ENCODE measurements around the gene CAMK1D. TPM values are rescaled to one million over a fixed set of nuclear protein-coding genes. Genes with fewer than 3 reads are reported as not detected.

Gene CAMK1D
- total and polyA plus RNA-seq, 2 of the 4 experiments (the other 2 are of a cell fraction) = 5.0 to 5.3 TPM

GRCh38 chr10:12509016-12509793 lies 159.9 kb downstream of the CAMK1D start:
- no peak for TF ChIP-seq MAFK (IDR thresholded peaks at IDR 0.05; ENCODE audit: low read depth, low read length)
- TF ChIP-seq CTCF (conservative IDR thresholded peaks at IDR 0.05; ENCODE audit: low read depth, low read length) = no peak
- Histone ChIP-seq H2BK120ac (ENCODE audit: low read depth, low read length) (no peak overlapping the region), H3K56ac (ENCODE audit: extremely low read depth, insufficient read depth, low read length) (no peak overlapping the region), H4K5ac (ENCODE audit: low read depth, low read length) (no peak overlapping the region), H3K27ac (ENCODE audit: insufficient read depth, low read length) (no peak overlapping the region), H3K4me3 (ENCODE audit: insufficient read depth, low read depth, low read length) (no peak overlapping the region), H4K8ac (ENCODE audit: low read depth in 2 of 2, low read length in 2 of 2) (no peak overlapping the region), H4K20me1 (ENCODE audit: insufficient read depth, low read length) (no peaks in the 10 kb centered on the region), H3K27me3 (ENCODE audit: control insufficient read depth, insufficient read depth, low read length) (no peaks in the 10 kb centered on the region; the same call in 1 of the 2 replicates), H3K36me3 (ENCODE audit: control insufficient read depth, insufficient read depth, low read length) (no peaks in the 10 kb centered on the region), H2AK5ac (ENCODE audit: low read depth, low read length) (no peak overlapping the region), H2BK20ac (ENCODE audit: low read depth, low read length) (no peak overlapping the region), H2BK15ac (ENCODE audit: low read depth, low read length) (no peak overlapping the region), H4K91ac (ENCODE audit: insufficient read depth, low read depth, low read length) (no peak overlapping the region), H2AFZ (replicated peaks; ENCODE audit: low read length, poor library complexity) (no peak overlapping the region), H3K18ac (ENCODE audit: low read depth, low read length) (no peak overlapping the region), H3K14ac (replicated peaks; ENCODE audit: low read depth, low read length) (no peak overlapping the region), H3K9me1 (ENCODE audit: insufficient read depth, low read length) (no peaks in the 10 kb centered on the region), H3K23ac (ENCODE audit: low read depth, low read length) (no peak overlapping the region), H3K9ac (ENCODE audit: low read depth, low read length) (no peak overlapping the region), H3K4me1 (ENCODE audit: control insufficient read depth, insufficient read depth, low read length) (no peaks in the 10 kb centered on the region), H2BK5ac (ENCODE audit: low read depth, low read length, poor library complexity, severe bottlenecking) (no peak overlapping the region), H3K4ac (ENCODE audit: low read depth, low read length) (no peak overlapping the region), H2AK9ac (replicated peaks; ENCODE audit: low read depth, low read length, poor library complexity) (no peak overlapping the region), H3K9me3 (ENCODE audit: control insufficient read depth, insufficient read depth, low read length) (peaks cover 2% of the 10 kb centered on the region; the same call in 1 of the 2 replicates), H3K4me2 (ENCODE audit: low read depth, low read length) (no peak overlapping the region), H3K79me1 (ENCODE audit: low read depth in 1 of 2, low read length in 2 of 2) (no peaks in the 10 kb centered on the region)
- 83% methylated on average over 2 of the region's 5 CpGs; no CpG with 5 or more reads in 1 of the 2 experiments for WGBS, 2 experiments (ENCODE audit: extremely low coverage in 2 of 2, insufficient read length in 1 of 2)
- in situ Hi-C loops (cut with MboI; ENCODE audit: low sequenced_read_pairs) = no loop called here
- dilution Hi-C loops (cut with HindIII; ENCODE audit: low sequenced_read_pairs, unreplicated experiment) = no loop called here
- intact Hi-C loops (cut with micrococcal nuclease) = no loop called here
- BruUV-seq (replicated peaks) = no TSS peak
- DNase-seq (no peak), ATAC-seq (ENCODE audit: low read depth) (no peak)
- POLR2A ChIA-PET (ENCODE audit: unreplicated experiment) = no interaction called here
- CTCF ChIA-PET = no interaction called here

All from IMR-90 (cell line).